Large intestine (tissue), 3 donors: ENCODE measurements around the gene KCNK3. TPM values are rescaled to one million over a fixed set of nuclear protein-coding genes. Genes with fewer than 3 reads are reported as not detected.
"Not testable (repeated sequence)": the region's sequence is repeated elsewhere in the genome, so short reads cannot be mapped to it uniquely, and the experiment has no call there.

ENCODE experiments used
- DNase-seq, 2 donors: peaks; one replicate each; pipeline versions ENCODE4 v3.0.0 to v3.0.0-alpha.2; 2013
- H3K27ac ChIP-seq: one replicate; pipeline ENCODE4 v1.5.1; 2013; ENCODE audit warnings: low read length
- H3K27me3 ChIP-seq: 2 replicates; pipeline ENCODE4 v1.6.1; 2013; ENCODE audit warnings: low read length; ENCODE audit not compliant: control insufficient read depth, insufficient read depth
- H3K36me3 ChIP-seq: 2 replicates; pipeline ENCODE4 v1.6.1; 2013; ENCODE audit warnings: low read length; ENCODE audit not compliant: control insufficient read depth, insufficient read depth
- H3K4me1 ChIP-seq: one replicate; pipeline ENCODE4 v1.6.1; 2013; ENCODE audit warnings: low read length; ENCODE audit not compliant: control insufficient read depth, insufficient read depth
- H3K4me3 ChIP-seq: one replicate; pipeline ENCODE4 v1.5.1; 2013; ENCODE audit warnings: low read length
- H3K9me3 ChIP-seq: one replicate; pipeline ENCODE4 v1.6.1; 2013; ENCODE audit warnings: mild to moderate bottlenecking, low read depth, low read length, moderate library complexity; ENCODE audit not compliant: control insufficient read depth
- WGBS: methylation state at CpG from one replicate; pipeline ENCODE4 v1.1.5; 2013; ENCODE audit warnings: low lambda C conversion rate; ENCODE audit not compliant: insufficient coverage; 5-methylcytosine and 5-hydroxymethylcytosine counted together
- polyA plus RNA-seq: library from polyadenylated mRNA; unstranded; fragments of 120-200 nt; gene quantifications from one replicate; pipeline ENCODE4 v1.2.1, GENCODE V29; 2013

Gene KCNK3
- polyA plus RNA-seq, 1 donor = 3.3 TPM

- H3K27me3 ChIP-seq = peaks cover 5% of the 10 kb centered on the region
- no peaks in the 10 kb centered on the region for H3K36me3 ChIP-seq
- H3K4me3 ChIP-seq = no peak overlapping the region
- H3K4me1 ChIP-seq = no peaks in the 10 kb centered on the region
- WGBS = no CpG with 5 or more reads among the region's 12 CpGs
- DNase-seq = no peak
- no peak overlapping the region for H3K27ac ChIP-seq
- H3K9me3 ChIP-seq = no peaks in the 10 kb centered on the region
These were observed 41.6 kb upstream of the KCNK3 start for GRCh38 chr2:26650713-26651469.

GRCh38 chr2:26651470-26651771 lies 41.1 kb upstream of the KCNK3 start:
- DNase-seq = no peak

GRCh38 chr2:26651799-26652198 lies 40.7 kb upstream of the KCNK3 start:
- Histone ChIP-seq H3K4me3 (no peak overlapping the region), H3K27me3 (peaks cover 5% of the 10 kb centered on the region), H3K36me3 (no peaks in the 10 kb centered on the region), H3K9me3 (no peaks in the 10 kb centered on the region), H3K27ac (peak overlapping the region; percentile 8), H3K4me1 (no peaks in the 10 kb centered on the region)
- 80% methylated on average over 2 of the region's 7 CpGs for WGBS
- no peak for DNase-seq

More at GRCh38 chr2:26651470-26651771, 41.1 kb upstream of the KCNK3 start:
- H3K36me3 ChIP-seq = no peaks in the 10 kb centered on the region
- H3K27me3 ChIP-seq = peaks cover 5% of the 10 kb centered on the region
- H3K9me3 ChIP-seq = no peaks in the 10 kb centered on the region
- WGBS = 100% methylated on average over 2 of the region's 7 CpGs
- peak overlapping the region; percentile 8 for H3K27ac ChIP-seq
- no peak overlapping the region for H3K4me3 ChIP-seq
- no peaks in the 10 kb centered on the region for H3K4me1 ChIP-seq

- H3K27me3 ChIP-seq = no peaks in the 10 kb centered on the region
These were observed 40.0 kb upstream of the KCNK3 start for GRCh38 chr2:26652361-26653041.

GRCh38 chr2:26653207-26654060 lies 39.1 kb upstream of the KCNK3 start:
- DNase-seq = no peak
- WGBS = no CpG with 5 or more reads among the region's 13 CpGs

More at GRCh38 chr2:26652361-26653041, 40.0 kb upstream of the KCNK3 start:
- WGBS = no CpG with 5 or more reads among the region's 12 CpGs
- DNase-seq = peak in 1 of 2 donors; percentile 53
- no peaks in the 10 kb centered on the region for H3K4me1 ChIP-seq
- no peaks in the 10 kb centered on the region for H3K9me3 ChIP-seq
- H3K36me3 ChIP-seq = no peaks in the 10 kb centered on the region
- H3K4me3 ChIP-seq = no peak overlapping the region
- H3K27ac ChIP-seq = peak overlapping the region; percentile 49

GRCh38 chr2:26654061-26654340 lies 38.5 kb upstream of the KCNK3 start:
- Histone ChIP-seq H3K27me3 (peaks cover 5% of the 10 kb centered on the region), H3K9me3 (no peaks in the 10 kb centered on the region), H3K27ac (no peak overlapping the region), H3K4me3 (no peak overlapping the region), H3K36me3 (no peaks in the 10 kb centered on the region), H3K4me1 (no peaks in the 10 kb centered on the region)
- DNase-seq = no peak
- no CpG with 5 or more reads among the region's 3 CpGs for WGBS

More at GRCh38 chr2:26653207-26654060, 39.1 kb upstream of the KCNK3 start:
- Histone ChIP-seq H3K4me3 (no peak overlapping the region), H3K27me3 (peaks cover 3% of the 10 kb centered on the region), H3K4me1 (no peaks in the 10 kb centered on the region), H3K27ac (peak overlapping the region; percentile 49), H3K9me3 (no peaks in the 10 kb centered on the region), H3K36me3 (no peaks in the 10 kb centered on the region)

- WGBS = 86% methylated on average over 1 of the region's 1 CpG
- not testable (repeated sequence) for H3K36me3 ChIP-seq, H3K27me3 ChIP-seq, H3K9me3 ChIP-seq, H3K4me1 ChIP-seq, H3K27ac ChIP-seq, DNase-seq, H3K4me3 ChIP-seq
These were observed 37.4 kb upstream of the KCNK3 start for GRCh38 chr2:26655120-26655519.

GRCh38 chr2:26655611-26656195 lies 36.8 kb upstream of the KCNK3 start:
- peaks cover 5% of the 10 kb centered on the region for H3K27me3 ChIP-seq
- no peaks in the 10 kb centered on the region for H3K4me1 ChIP-seq
- no peak overlapping the region for H3K4me3 ChIP-seq
- no peak for DNase-seq
- no peak overlapping the region for H3K27ac ChIP-seq
- H3K9me3 ChIP-seq = no peaks in the 10 kb centered on the region
- no peaks in the 10 kb centered on the region for H3K36me3 ChIP-seq
- 88% methylated on average over 2 of the region's 9 CpGs for WGBS

GRCh38 chr2:26657265-26657664 lies 35.3 kb upstream of the KCNK3 start:
- WGBS = 100% methylated on average over 3 of the region's 4 CpGs
- no peaks in the 10 kb centered on the region for H3K9me3 ChIP-seq
- H3K4me3 ChIP-seq = no peak overlapping the region
- H3K27ac ChIP-seq = no peak overlapping the region
- no peaks in the 10 kb centered on the region for H3K4me1 ChIP-seq
- DNase-seq = no peak
- H3K27me3 ChIP-seq = peaks cover 5% of the 10 kb centered on the region
- H3K36me3 ChIP-seq = no peaks in the 10 kb centered on the region

GRCh38 chr2:26658691-26659346 lies 33.7 kb upstream of the KCNK3 start:
- Histone ChIP-seq H3K36me3 (no peaks in the 10 kb centered on the region), H3K9me3 (no peaks in the 10 kb centered on the region), H3K27me3 (peaks cover 5% of the 10 kb centered on the region), H3K4me1 (no peaks in the 10 kb centered on the region), H3K27ac (no peak overlapping the region), H3K4me3 (no peak overlapping the region)
- WGBS = no CpG with 5 or more reads among the region's 6 CpGs
- DNase-seq = no peak
